ENCODE results near the gene RIMOC1.
A peak's percentile ranks its signal among the peaks of the same experiment; 100 is the strongest.
"Not testable (repeated sequence)": the region's sequence is repeated elsewhere in the genome, so short reads cannot be mapped to it uniquely, and the experiment has no call there.

The RIMOC1 gene

DNA sequence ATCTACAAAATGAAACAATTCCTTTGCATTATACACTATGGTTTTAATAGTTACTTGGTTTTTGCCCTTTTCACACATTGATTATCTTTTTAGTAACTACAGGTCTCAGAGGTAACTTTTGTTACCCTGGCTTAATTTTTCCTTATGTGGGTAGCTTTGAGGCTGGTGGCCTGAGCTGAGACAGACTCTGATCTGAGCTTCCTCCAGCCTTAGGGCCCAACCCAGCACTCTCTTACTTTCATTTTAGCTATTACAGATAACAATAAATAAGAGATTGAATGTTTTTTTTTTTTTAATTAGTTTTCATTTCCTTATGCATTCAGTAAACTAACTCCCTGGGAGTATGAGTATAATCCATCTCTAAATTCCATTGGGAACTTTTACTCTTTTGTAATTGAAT is 18.9 kb upstream of the RIMOC1 start:
- no peak for DNase-seq

DNA sequence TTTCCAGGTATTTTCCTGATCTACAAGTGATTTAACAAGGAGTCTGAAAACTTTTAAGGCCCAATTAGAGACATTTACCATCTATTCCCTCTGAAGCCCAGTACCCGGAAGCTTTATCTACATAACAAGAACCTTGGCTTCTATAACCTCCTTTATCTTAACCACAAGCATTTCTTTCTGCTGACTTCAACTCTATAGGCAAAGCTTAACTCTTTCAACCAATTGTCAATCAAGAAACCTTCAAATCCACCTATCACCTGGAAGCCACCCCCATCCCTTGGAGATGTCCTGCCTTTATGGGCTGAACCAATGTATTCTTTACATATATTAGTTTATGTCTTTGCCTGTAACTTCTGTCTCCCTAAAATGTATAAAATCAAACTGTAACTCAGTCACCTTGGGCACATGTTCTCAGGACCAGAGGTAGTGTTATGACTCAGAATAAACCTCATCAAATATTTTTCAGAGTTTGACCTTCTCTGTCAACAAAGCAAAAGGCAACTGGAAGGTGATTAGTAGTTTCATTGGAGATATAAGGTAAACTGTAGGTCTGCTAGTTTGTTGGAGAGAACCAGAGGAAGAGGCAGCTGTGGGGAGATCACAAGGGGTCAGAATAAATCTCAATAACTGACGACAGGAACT is 13.0 kb upstream of the RIMOC1 start:
- DNase-seq = no peak

DNA sequence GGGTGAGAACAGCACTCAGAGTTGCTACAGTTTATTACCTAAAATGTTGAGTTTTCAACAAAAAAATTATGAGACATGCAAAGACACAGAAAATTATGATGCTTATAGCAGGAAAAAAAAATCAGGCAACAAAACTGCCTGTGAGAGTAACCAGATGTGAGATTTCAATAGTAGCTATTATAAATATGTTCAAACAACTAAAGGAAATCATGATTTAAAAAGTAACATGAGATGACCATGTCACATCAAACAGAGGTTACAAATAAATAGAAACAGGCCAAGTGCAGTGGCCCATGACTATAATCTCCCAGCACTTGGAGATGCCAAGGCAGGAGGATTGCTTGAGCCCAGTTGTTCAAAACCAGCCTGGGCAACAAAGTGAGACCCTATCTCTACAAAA is 12.1 kb upstream of the RIMOC1 start:
- DNase-seq = no peak

DNA sequence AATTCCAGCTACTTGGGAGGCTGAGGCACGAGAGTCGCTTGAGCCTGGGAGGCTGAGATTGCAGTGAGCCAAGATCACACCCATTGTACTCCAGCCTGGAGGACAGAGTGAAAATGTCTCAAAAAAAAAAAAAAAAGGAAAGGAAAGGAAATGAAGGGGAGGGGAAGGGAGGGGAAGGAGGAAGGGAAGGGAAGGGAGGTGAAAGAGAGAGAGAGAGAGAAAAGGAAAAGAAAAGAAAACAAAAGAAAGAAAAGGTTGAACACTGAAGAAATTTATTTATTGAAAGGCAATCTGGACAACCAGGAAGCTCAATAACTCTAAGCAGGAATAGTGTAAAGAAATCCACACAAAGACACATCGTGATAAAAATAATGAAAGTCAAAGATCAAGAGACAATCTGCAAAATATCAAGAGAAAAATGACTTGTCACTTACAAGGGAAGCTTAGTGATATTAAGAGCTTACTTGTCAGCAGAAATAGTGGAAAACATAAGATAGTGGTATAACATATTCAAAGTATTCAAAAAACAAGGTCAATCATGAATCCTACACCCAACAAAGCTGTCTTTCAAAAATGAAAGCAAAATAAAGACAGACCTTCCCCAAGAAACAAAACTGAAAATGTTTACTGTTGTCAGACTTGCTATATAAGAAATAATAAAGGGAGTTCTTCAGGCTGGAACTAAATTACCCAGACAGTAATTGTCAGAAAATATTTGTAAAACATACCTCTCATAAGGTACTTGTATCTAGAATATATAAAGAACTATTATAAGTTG is 10.9 kb upstream of the RIMOC1 start:
- DNase-seq = no peak

DNA sequence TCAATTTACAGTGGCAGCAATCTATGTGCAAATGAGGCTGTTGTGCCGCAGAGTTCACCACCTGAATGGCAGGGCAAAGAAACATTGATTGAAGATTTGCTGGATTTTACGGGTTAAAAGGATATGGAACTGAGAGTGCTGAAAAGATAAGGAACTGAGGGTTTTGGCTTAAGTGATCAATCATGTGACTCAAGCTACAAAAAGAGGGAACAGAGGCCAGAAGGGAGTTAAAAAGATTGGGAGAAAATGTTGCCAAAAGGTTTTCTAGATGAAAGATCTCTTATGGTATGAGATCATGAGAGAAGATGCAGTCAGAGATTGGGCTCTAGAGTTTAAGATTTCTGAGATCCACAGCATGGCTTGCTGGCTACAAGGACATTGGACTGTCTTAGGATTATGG is 7.9 kb upstream of the RIMOC1 start:
- DNase-seq = no peak

DNA sequence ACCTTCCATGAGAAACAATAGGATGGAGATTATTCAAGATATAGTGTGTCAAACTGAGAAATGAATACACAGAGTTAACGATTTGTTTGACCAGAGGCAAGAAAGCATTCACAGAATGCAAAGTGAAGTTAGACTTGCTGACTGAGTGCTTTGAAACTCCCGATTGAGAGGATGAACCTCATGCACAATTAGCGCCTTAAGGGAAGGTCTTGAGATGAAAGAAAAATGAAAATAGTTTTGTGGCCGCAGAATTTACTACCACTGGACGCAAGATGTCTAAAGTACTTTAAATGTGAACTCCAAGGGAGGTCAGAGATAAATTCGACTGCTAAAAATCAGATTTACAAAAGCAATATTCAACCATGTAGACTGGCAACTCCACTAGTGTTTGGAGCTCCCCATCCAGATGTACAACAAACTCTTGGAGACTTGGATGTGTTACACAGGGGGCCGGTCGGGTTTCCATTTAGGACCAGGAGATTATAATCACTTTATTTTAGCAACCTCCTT is 707 bp upstream of the RIMOC1 start:
- DNase-seq = no peak

DNA sequence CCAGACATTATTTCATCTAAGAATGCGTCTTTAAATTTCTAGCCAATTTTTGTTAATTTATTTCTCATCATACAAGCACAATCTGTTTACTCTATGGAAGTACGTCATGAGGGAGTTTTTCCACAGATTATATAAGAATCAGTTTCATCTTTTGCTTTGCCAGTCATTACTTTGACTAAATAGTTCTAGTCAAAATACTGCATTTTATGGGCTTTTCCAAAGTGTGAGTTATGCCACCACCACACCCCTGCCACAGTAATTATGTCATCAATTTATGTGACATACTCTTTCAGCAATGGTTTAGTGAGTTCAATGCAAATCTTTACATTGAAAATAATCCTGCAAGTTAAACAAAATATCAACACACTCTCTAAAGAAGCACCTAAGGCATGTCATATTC is 2.0 kb downstream of the RIMOC1 start:
- no peak for DNase-seq

DNA sequence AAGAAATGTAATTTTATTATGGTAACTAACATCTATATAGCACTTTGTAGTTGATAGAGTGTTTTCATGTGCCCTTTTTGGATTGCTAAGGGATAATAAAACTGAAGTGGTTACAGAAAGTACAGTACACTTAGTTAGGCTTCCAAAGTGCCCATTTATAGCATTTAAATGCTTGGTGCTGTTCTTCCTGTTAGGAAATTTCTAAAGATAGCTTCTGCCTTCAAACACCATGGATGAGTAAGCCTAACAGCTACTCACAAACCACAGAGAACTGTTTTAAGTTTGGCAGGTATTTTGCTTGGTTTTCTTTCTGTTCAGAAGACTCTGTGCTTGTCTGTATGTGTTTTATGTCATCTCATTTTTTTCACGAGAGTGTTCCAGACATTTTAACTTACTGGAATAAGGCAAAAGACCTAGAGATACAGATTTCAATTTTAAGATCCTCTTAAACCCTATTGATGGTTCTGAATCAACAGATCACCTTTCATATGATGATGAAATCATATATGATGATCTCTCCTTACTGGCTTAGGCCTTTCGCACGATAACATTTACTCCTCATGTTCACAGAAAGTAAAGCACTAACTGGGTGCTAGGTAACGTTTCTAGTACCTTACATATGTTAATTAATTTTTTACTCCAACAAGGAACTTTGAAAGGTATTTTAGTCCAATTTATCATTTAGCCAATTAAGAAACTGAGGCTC is 4.4 kb downstream of the RIMOC1 start:
- no peak for DNase-seq

DNA sequence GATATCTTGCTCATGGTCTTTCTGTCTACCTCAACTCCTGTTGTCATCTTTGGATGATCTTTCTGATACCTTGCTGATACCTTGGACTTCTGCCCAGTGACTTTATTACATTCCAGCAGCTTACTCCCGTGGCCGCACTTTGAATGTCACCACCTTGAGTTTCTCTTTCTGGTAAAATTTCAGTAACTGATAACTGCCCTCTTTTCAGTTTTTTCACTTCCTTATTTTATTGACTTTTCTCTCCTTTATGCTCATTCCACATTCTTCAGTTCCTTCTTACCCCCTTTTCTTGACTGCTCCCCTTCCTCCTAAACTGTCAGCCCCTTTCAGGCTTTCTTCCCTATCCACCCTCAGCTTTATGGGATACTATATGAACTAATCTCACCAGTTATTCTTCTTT is 14.0 kb downstream of the RIMOC1 start:
- DNase-seq = no peak

DNA sequence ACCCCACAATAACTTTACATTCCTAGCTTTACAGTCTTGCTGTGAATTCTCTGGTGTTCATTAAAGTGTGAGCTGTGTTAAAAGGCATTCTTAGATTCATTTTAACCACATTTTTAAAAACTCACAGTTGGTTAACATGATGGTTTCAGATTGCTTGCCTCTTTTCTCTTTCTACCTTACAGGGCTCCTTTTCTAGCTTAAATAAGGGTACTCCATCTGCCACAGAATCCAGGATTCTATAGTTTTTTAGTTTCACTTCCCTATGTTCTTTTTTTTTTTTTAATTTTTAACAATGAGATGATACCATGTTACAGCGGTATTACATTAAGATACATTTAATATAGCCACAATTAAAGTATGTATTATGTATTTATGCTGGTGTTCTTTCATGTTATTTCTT is 17.0 kb downstream of the RIMOC1 start:
- no peak for DNase-seq

DNA sequence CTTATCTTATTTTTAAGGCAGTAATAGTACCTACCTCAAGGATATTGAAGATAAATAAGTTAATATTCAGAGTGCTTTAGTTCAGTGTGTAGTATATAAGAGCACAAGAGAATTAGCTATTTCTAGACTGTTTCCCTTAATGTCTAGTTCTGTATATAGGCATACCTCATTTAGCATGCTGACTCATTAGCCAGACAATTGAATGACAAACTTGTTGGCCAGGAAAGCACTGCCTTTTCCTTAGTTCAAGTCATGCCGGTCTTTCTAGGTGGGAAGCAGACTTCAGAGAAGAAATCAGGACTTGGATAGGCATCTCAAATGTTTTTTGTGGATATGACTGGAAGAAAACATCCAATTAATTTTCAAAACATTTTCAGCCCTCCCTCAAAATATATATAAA is 17.7 kb downstream of the RIMOC1 start:
- DNase-seq = no peak

DNA sequence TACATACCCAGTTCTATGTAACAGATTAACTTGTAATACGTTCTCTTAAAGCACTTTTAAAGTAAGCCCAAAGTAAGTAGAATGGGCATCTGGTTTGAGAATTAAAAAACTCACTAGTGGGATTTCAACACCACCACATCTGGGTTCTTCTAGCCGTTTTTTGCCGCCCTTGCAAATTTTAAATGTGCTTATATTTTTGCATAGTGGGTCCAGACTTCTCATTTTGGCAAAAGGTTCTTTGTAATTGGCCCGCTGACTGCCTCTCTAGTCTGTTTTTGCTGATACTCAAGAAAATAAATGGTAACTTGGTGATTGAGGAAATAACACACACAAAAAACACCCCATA is 20.4 kb downstream of the RIMOC1 start:
- no peak for DNase-seq

DNA sequence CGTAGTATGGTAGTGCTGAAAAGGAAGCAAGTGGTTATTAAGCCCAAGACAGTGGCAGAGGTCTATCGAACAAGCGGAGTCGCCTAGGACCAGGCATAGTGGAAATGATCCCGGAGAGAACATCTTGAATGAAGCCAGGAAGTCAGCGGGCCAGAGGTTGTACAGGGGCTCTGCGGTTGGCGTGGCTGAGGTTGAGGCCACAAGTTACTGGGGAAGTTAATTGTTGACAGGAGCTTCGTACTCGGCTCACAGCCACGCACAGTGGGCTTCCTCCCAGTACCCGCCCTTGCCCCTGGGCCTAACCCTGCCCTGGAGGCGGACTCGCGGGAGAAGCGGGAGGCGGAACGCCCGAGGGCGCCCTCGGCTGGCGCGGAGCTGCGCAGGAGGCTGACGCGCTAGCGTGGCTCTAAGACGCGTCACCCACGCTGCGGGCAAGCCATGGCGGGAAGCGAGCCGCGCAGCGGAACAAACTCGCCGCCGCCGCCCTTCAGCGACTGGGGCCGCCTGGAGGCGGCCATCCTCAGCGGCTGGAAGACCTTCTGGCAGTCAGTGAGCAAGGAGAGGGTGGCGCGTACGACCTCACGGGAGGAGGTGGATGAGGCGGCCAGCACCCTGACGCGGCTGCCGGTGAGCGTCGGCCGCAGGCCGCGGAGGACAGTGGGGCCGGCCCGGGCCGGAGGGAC is 20.9 kb downstream of the RIMOC1 start, which contains the start of gene FBXO4:
TSS of gene FBXO4 (plus strand) at position 410 of the 683 bp plus-strand sequence. CDS start at position 439, 29 bp downstream.
- peak; percentile 18 to 86 (median 72) for DNase-seq

DNA sequence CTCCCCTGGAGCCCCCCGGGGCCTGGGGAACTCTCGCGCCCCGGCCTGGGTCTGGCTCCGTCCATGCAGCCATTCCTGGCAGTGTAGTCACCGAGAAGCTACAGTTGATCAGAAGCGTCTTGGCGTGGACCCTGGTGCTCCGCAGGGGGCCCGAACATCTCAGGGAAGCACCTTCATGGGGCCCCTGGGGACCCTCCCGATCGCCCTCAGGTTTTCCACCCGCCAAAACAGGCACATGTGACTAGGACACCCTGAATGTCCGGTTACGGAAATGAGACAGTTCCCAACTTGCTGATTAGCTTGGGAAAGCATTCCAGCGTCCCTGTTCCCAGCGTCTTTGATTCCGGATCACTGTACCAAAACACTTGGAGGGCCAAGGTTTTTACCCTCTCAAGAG is 21.4 kb downstream of the RIMOC1 start:
- DNase-seq = peak in 32 of 51 donors; percentile 3 to 70 (median 37)

DNA sequence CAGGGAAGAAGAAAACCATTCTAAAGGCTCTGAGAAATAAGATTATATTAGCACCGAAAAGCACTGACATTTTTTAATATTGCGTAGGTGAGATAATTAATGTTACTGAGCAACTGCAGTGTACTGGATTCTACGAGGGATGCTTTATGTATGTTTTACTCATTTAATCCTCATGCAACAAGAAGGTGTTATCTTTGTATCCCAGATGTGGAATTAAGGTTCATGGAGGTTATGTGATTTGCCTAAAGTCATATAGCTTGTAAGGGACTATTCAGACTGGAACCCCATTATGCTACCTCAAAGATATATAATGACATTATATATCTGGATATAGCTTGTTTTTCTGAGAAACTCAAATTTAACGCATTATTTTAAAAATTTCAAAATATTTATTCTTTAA is 23.5 kb downstream of the RIMOC1 start:
- no peak for DNase-seq

DNA sequence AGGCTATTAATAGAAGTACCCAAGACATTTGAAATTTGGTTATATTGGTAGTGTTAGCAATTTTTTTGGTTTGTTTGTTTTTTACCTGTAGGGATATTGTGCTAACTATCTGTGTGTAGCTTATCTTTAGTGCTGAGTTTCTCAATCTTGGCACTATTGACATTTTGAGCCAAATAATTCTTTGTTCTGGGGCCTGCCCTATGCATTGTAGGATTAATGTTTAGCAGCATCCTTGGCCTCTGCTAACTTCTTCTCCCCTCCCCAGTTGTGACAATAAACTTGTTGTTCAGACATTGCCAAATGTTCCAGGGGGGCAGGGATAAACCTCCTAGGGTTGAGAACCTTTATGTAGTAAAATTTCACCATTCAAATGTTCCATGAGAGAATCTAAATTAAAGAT is 24.9 kb downstream of the RIMOC1 start:
- no peak for DNase-seq

DNA sequence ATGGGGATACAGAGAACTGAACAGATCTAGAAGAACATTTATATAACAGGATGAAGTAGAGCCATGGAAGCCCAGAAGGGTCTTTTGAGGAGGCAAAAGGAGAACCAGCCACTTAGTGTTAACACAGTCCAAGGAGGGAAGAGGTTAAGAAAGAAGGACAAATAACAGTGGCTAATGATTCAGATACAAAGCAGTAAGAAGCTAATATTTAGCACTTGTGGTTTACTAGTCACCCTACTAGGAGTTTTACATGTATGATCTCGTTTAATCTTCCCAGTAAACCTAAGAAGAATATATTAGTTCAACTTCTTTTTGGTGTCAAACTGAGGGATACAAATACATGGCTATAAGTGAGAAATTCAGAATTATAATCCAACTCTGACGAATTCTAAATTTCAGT is 28.6 kb downstream of the RIMOC1 start:
- DNase-seq = no peak

DNA sequence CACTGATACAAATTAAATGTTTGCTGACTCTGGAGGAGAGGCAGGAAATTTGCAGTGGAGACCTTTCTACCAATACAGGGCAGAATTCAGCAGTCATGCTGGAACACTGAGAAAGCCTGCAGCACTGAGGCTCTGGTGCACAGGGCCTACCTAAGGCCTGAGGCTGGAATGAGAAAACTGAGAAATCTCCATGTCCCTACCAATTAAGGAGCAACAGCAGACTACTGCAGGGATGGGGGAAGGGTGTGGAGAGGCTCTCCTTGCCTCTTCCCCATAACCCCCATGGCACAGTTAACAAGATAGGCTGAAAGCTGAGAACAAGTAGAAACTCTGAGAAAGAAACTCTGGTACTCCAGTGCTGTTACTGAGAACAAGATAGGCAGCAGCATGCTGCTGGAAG is 31.4 kb downstream of the RIMOC1 start:
- no peak for DNase-seq

DNA sequence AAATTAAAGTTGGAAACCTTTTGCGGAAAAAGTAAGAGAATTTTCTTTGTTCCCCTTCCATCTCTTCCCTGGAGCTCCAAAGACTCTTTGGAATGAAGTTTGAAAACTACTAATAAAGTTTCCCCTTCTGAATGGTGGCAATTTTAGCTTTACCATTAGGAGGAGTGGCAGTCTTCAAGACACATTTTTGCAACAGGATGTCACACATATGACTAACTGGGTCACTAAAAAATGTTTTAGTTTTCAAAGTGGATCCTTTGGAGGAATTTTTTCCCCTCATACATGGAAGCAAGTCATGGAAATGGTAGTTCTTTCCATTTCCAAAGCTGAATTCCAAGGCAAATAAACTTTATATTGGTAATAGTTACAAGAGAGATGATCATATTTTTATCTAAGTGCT is 36.5 kb downstream of the RIMOC1 start:
- DNase-seq = no peak

DNA sequence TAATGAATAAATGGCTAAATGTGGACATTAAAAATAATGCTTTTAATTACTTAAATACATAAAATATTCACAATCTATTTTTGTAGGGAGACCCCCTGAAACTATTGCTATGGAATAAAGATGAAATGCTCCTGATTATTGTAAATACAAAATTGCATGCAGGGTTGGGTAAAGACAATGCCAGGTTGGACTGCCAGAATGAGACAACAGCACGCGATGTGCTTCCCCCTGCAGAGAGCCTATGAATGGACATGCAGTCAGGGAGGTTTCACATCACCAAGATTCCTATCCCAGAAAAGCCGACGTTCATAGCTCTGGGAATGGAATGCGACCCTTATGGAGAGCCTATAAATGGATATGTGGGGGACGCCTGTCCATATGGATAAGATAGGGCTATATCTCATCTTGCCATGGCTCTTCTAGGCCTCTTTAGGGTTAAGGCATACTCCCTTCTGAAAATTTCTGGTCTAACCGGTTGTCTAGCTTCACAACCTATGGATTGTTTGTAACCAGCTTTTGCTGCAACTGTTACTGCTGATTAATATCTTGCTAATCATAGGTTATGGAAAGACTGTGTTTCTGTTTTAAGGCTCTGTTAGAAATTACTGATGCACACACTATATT is 41.3 kb downstream of the RIMOC1 start:
- not testable (repeated sequence) for DNase-seq

DNA sequence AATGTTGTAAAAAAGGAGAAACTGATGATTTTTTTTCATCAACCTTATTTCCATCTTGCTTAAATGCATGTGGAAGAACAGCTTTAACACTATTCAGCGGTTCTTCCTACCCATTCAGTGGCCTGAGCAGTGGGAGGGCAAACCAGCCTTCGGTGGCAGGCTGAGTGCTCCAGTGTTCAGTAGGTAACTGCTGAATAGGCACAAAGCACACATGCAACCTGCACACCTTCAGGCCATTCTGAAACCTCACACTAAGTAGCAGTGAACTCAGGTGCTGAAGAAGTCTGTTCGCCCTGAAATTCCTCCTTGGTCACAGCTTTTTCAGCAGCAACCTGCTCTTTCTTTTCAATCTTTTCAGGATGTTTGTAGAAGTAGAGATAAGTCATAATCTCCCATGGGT is 47.1 kb downstream of the RIMOC1 start:
- DNase-seq = no peak

Data from hypothalamus (tissue), 51 donors.